Stimulated activated CD4-positive, alpha-beta T cell treated with anti-CD3 and anti-CD28 coated beads, Interleukin-12 subunit alpha, Interleukin-12 subunit beta, amount 100 ng/mL, for 48 hours (primary cell): ENCODE results near the gene CBX5.
A peak's percentile ranks its signal among the peaks of the same experiment; 100 is the strongest.
"Not testable (repeated sequence)": the region's sequence is repeated elsewhere in the genome, so short reads cannot be mapped to it uniquely, and the experiment has no call there.

Source experiments
- DNase-seq, 3 donors: peaks; one replicate each; pipeline ENCODE4 v3.0.0-alpha.2; 2020; ENCODE audit warnings: low read depth in 2 of 3, low spot score in 1 of 3

Gene CBX5

DNA sequence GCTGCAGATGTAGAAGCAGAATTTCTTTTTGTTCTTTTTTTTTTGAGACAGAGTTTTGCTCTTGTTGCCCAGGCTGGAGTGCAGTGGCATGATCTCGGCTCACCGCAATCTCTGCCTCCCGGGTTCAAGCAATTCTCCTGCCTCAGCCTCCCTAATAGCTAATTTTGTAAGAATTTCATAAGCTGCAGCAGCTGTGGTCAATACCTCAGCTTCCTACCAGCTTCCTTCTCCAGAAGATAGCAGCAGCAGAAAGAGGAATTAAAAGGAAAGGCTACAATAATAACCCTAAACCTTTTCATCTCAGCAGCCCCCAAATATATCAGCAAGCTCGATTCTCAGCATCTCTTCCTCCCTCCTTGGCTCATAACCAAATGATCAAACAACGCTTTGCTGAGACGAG, 52.0 kb downstream of the CBX5 start:
- not testable (repeated sequence) for DNase-seq

GRCh38 chr12:54227376-54227775, 52.5 kb downstream of the CBX5 start:
- DNase-seq: no peak

GRCh38 chr12:54225666-54226065, 54.3 kb downstream of the CBX5 start:
- DNase-seq: no peak

GRCh38 chr12:54222609-54223008, 57.3 kb downstream of the CBX5 start:
- DNase-seq: no peak

DNA sequence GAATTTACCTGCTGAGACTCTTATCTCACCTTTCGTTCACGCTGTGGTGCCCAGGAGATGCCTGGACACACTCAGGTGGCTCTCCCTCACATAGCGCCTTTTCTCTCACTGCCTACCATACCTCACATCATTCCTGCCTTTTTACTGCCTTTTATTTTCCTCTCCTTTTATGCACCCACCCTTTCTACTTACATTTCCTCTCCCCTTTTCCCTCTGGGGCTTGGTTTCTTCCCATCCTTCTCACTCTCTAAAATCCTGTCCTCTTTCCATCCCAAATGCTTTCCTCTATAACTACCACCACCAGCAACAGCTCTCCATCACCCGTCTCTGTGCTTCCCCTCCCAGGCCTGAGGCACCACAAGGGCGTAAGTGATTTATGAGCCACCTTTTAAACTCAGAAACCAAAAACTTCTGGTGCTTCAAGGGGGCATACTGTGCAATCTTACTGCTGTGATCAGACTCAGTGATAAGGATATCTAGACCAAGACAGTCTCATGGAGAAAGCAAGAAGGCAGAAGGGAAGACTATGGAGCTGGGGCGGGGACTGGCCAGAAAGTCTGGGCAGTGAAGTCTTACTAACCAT, 58.4 kb downstream of the CBX5 start:
- no peak for DNase-seq

- DNase-seq: no peak
Observed at GRCh38 chr12:54220567-54220966, 59.4 kb downstream of the CBX5 start.

DNA sequence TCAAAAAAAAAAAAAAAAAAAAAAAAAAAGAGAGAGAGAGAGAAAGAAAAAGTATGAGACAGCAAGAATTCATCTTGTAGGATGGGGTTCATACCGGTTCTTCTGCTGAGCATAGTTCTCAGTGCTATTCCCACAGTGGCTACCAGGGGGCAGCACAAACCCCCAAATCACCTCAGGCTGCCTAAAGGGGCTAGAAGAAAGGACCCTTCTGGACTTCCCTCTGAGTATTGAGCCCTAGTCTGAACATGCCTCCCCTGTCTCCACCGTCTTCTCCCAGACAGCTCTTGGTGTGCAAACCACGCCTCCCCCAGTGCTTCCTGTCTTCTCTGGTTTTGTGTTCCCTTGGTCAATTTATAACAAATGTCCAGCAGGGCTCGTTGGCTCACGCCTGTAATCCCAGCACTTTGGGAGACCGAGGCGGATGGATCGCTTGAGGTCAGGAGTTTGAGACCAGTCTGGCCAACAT, 59.8 kb downstream of the CBX5 start:
- peak; percentile 46 to 68 (median 46) for DNase-seq

- no peak for DNase-seq
Observed at GRCh38 chr12:54217774-54218241, 62.1 kb downstream of the CBX5 start.

DNA sequence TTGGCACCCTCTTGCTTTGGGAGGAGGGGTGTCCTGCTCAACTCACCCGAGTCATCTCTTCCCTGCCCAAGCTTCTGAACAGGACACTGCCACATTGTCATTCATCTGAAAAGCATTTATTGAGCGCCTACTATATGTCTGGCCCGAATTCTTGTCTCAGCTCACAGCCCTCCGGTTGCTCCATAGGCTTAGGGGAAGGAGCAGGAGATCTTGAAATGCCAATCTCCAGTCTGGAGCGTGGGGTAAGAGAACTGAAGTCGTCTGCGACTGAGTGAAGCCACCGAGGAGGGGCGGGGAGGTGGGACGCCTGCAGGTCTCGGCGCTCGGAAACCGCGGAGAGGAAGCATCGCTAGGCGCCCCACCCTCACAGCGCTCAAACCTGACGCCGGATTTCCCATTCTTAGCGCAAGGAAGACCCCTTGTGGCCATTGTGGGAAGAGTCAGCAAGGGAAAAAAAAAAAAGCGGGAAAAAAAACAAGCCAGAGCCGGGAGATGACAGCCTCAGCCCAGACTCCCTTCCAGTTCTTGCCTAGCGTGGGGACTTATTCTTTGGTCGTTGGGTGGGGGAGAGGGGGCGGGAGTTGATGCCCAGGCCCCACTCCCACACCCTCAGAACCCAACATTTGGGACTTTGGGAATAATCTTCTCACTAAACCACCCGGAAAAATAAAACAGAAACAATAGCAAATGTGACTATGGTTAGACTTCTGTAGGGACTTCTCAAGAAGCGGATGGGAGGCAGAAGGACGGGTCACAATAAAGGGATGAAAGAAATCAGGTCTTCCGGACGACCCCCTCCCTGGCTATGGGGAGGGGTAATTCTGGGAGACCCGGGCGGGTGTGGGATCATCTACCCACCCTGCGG, 62.9 kb downstream of the CBX5 start:
- DNase-seq: peak; percentile 45 to 68 (median 56)

DNA sequence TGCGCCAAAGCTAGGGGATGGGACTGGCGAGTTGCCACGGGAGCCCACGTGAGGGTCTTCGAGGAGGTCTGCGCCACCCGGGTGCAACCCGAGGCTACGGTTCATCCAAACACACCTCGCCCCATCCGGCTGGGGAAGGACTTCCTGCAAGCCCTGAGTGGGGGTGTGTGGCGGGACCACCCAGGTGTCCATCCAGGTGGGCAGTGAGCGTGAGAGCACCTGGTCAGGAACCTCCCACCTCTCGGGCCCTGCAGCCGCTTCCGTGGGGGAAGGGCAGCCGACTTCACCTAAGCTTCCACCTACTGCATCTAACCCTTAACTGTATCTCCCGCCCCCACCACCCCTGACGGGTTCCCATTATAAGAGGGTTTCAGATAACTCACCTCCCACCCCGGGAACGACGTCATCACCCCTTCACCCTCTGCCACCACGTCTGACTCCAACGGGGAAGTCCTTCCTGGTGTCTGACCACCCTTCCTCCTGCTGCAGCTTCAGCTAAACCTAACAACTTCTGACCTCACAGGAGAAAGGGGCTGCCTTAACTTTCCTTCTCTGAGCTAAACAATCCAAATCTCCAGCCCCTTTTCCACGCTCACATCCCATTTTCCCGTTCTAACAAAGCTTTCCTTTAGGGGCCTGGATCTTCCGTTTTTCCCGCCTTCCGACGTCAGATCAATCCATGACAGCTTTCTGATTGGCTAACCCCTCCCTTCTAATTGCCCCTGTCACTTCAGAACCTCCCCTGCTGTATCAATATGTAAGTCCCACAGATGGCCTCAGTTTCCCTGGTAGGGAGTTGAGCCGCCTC, 63.7 kb downstream of the CBX5 start:
- DNase-seq: peak in 1 of 3 donors; percentile 29

DNA sequence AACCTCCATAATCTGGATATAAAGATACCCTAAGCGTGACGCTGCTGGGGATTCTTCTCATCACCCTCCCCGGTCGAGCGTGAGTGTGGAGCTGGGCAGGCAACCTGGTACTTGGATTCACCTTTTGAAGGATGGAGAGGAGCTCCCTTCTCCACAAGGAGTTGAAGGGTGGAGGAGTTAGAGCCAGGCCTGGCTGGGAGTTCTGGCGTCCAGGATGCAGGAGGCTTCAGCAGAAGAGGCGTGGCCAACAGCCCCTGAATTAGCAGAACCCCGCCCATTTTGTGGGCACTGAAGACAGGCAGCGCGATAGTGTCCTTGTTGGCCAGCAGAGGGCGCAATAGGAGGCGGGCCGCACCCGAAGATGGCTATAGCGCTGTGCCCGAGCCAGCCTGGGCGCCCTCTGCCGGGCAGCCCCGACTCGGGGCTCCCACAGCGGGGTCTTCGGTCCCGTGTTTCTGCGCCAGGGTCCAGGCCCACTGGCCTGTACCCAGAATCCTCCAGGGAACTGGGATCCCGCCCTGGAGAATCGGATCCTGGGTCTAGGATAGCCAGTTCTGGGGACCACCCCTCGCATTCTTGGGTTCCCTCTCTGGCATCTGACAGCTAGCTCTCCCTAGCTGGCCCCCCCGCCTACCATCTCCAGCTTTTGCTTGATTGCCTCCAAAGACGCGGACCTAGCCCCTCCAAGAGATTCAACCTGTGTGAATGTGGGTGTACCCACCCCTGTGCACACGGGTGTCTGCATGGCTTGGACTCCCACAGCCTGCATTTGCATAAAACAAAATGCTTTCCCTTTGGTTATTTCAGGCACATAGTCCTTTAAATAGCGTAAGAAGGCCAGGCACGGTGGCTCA, 65.1 kb downstream of the CBX5 start:
- peak; percentile 83 to 93 (median 87) for DNase-seq

DNA sequence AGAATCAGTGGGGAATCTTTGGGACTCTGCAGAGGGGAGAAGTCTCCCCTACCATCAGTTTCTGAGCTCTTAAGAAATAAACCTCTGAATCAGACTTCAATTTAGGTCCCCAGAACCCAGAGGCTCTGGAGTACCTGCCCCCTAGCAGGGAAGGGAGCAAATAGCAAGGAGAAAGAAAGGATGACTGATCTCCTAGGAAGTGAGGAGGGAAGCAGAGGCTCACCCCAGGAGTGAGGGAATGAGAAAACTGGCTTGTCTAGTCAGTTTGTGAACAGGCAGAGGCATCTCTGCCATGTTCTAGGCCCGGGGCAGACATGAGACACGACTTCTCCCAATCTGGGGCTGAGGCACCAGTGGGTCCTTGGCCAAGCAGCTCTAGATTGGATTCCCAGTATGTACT, 66.8 kb downstream of the CBX5 start:
- no peak for DNase-seq

- DNase-seq: no peak
Observed at GRCh38 chr12:54211920-54212319, 68.0 kb downstream of the CBX5 start.

GRCh38 chr12:54210400-54210790, 69.5 kb downstream of the CBX5 start:
- no peak for DNase-seq

GRCh38 chr12:54208591-54208990, 71.3 kb downstream of the CBX5 start:
- DNase-seq: no peak

GRCh38 chr12:54207539-54208294, 72.2 kb downstream of the CBX5 start:
- DNase-seq: peak; percentile 58 to 80 (median 73)

- DNase-seq: no peak
Observed at GRCh38 chr12:54206791-54207190, 73.1 kb downstream of the CBX5 start.

GRCh38 chr12:54204316-54204715, 75.6 kb downstream of the CBX5 start:
- DNase-seq: no peak

- peak; percentile 39 to 70 (median 64) for DNase-seq
Observed at GRCh38 chr12:54201001-54201794, 78.7 kb downstream of the CBX5 start.
